Choroid plexus epithelial cell (primary cell): ENCODE data around the gene TNIP1.

ENCODE experiments used
- DNase-seq: peaks from one replicate; pipeline ENCODE4 v3.0.0-alpha.2; 2010; ENCODE audit warnings: low read depth
- H3K4me3 ChIP-seq: 2 replicates; pipeline ENCODE4 v1.5.1; 2011; ENCODE audit warnings: low read depth, mild to moderate bottlenecking, control low read depth, low read length, moderate library complexity
- TF ChIP-seq, protein P1 (sequence below): conservative IDR thresholded peaks from 2 replicates; pipeline ENCODE4 v1.5.1; 2011; ENCODE audit warnings: low read depth, mild to moderate bottlenecking, control low read depth, inconsistent platforms, low read length, moderate library complexity

The TNIP1 gene

GRCh38 chr5:151036556-151036955 lies 44.3 kb downstream of the TNIP1 start:
- TF ChIP-seq, protein P1, sequence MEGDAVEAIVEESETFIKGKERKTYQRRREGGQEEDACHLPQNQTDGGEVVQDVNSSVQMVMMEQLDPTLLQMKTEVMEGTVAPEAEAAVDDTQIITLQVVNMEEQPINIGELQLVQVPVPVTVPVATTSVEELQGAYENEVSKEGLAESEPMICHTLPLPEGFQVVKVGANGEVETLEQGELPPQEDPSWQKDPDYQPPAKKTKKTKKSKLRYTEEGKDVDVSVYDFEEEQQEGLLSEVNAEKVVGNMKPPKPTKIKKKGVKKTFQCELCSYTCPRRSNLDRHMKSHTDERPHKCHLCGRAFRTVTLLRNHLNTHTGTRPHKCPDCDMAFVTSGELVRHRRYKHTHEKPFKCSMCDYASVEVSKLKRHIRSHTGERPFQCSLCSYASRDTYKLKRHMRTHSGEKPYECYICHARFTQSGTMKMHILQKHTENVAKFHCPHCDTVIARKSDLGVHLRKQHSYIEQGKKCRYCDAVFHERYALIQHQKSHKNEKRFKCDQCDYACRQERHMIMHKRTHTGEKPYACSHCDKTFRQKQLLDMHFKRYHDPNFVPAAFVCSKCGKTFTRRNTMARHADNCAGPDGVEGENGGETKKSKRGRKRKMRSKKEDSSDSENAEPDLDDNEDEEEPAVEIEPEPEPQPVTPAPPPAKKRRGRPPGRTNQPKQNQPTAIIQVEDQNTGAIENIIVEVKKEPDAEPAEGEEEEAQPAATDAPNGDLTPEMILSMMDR = no peak
- H3K4me3 ChIP-seq = no peak overlapping the region
- no peak for DNase-seq

- H3K4me3 ChIP-seq = no peak overlapping the region
- DNase-seq = no peak
- TF ChIP-seq, protein P1 = no peak
Observed at GRCh38 chr5:151034422-151035379, 46.1 kb downstream of the TNIP1 start.

DNA sequence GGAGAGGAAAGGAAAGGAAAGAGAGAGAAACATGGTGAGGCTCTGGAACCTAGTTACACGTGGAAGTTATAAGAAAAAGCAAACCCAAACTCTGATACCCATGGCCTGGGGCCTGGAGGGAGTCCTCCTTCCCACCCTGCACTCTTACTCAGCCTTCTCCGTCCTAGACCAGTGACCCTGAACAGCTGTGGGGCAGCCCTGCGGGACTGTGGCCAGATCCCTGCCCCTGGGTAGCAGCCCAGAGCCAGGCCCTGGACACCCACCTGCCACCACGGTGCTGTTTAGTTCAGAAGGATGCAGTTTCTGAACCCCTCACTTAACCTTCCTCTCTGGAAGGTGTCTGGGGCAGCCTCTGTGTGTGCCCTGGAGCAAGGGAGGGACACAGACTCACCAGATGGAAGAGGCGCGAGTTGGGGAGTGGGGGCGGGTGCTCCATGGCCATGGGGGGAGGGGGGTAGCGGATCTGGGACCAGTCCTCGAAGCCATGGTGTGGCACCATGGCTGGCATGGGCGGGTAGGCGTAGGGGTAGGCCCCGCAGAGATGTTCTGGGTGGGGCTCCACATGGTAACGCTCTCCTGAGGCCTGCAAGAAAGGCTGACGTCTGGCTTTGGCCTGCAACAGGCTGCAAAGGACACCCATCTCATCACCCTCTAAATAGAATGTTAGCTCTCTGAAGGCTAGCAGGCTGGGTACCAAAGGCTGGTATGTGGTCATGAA lies 47.5 kb downstream of the TNIP1 start:
- DNase-seq = no peak
- no peak overlapping the region for H3K4me3 ChIP-seq
- TF ChIP-seq, protein P1 = no peak

DNA sequence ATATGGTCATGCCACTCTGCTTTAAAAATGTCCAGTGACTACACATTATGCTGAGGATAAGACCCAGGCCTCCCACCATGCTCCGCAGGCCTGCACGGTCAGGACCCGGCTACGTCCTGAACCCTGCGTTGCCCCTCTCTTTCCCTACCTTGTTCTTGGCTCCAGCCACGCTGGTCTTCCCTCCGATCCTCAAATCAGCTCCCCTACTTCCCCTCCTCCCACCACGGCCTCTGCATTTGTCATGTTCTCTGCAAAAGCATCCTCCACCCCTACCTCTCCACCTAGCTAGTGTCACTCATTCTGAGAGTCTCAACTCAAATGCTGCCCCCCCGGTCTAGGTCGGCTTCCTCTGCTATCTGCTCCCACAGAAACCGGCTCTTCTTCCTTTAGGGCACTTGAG lies 49.3 kb downstream of the TNIP1 start:
- TF ChIP-seq, protein P1 = no peak

GRCh38 chr5:151030379-151030778 lies 50.5 kb downstream of the TNIP1 start:
- DNase-seq = no peak
- H3K4me3 ChIP-seq = no peak overlapping the region

More for the DNA sequence above, 49.3 kb downstream of the TNIP1 start:
- no peak overlapping the region for H3K4me3 ChIP-seq
- no peak for DNase-seq

GRCh38 chr5:151030056-151030336 lies 50.8 kb downstream of the TNIP1 start:
- TF ChIP-seq, protein P1 = no peak

More at GRCh38 chr5:151030379-151030778, 50.5 kb downstream of the TNIP1 start:
- TF ChIP-seq, protein P1 = no peak

More at GRCh38 chr5:151030056-151030336, 50.8 kb downstream of the TNIP1 start:
- no peak for DNase-seq
- H3K4me3 ChIP-seq = no peak overlapping the region
